HG03095 (cell line): ENCODE measurements around the gene ACOT7.

Experiments
- ATAC-seq: cut with Tn5 transposase; IDR thresholded peaks from one replicate; pipeline ENCODE4 v1.9.1; 2021; ENCODE audit warnings: moderate library complexity; ENCODE audit not compliant: unreplicated experiment

The ACOT7 gene

DNA sequence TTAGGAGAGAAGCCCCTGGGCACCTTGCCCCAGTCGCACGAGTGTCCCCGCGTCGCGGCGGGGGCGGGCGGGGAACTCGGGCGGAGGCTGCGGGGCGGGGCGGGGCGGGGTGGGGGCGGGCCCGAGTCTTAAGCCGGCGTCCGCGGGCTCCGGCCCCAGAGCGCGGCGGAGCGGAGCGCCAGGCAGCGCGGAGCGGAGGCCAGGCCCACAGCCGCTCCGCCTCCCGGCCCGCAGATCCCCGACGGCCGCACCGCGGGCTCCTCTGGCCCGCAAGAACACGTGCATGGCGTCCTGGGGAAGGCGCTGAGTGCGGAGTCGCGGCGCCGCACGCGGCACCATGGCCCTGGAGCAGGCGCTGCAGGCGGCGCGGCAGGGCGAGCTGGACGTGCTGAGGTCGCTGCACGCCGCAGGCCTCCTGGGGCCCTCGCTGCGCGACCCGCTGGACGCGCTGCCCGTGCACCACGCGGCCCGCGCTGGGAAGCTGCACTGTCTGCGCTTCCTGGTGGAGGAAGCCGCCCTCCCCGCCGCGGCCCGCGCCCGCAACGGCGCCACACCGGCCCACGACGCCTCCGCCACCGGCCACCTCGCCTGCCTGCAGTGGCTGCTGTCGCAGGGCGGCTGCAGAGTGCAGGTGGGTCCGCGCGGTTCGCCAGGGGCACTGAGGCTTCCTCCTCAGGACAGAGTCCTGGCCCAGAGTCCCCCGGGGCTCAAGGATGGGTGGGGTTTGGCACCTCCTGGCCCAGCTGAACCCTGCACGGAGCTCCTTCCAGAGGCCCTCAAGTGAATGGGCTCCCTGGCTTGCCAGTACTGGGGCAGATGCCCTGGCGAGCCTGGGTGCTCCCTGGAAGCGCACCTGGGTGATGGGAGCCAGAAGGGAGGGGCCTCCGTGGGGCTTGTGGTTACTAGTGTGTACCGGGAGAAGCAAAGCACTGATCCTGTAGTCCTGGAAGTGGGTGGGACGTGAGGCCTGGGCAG is 31.3 kb upstream of the ACOT7 start, which contains the start of gene ESPN:
ESPN (plus strand) TSS at position 158 of the 975 bp plus-strand sequence; CDS start at position 338, 180 bp downstream.
- ATAC-seq, result no peak

DNA sequence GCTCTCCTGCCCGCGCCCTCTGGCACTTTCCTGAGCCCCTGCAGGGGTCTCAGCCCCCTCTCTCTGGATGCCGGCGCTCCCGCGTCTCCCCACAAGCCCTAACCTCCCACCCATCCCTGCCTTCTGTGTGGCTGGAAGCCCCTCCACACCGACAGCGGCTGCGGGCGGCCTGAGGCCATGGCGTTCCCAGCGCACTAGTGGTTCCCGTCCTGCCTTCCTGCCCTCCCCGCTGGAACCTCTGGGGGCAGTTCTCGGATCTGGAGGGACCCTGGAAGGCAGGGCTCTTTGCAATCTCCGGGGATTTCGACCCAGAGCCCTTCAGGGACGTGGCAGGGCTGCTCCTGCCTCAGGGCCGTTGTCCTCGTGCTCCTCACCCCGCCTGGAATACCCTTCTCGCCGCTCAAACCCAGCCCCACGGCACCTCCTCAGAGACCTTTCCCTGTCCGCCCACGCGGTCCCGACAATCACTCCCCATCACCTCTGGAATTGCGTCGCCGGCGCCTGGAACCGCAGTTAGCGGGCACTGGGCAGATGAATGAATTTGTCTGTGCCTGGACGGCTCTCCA is 30.5 kb upstream of the ACOT7 start:
- ATAC-seq, result no peak

DNA sequence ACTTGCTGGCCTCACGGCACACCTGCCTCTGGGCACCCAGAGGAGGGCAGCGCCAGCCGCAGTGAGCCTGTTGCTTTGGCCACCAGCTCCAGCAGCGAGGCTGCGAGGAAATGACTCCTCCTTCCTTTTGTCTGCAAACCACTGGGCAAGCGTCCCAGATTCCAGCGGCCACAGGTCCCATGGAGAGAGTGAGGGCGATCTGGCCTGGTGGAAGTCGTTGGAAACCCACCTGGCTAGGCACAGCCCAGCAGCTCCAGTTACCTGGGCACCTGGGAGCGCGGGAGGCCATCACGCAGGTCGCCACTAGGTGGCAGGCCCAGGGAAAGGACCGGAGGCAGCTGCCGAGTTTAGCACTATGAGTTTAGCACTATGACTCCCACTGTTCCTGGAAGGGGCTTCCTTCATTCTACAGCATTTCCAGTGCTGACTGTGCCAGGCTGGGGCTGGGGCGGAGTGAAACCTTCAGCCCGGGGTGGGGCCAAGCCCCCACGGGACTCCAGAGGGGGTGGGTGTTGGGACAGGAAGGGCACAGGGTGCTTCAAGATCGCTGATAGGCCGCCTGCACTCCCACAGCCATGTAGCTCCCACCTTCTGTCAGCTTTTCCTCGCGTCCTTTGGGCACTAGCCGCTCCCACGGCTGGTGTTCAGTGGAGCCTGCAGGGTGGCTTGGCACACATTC is 29.9 kb upstream of the ACOT7 start:
- ATAC-seq, result no peak

DNA sequence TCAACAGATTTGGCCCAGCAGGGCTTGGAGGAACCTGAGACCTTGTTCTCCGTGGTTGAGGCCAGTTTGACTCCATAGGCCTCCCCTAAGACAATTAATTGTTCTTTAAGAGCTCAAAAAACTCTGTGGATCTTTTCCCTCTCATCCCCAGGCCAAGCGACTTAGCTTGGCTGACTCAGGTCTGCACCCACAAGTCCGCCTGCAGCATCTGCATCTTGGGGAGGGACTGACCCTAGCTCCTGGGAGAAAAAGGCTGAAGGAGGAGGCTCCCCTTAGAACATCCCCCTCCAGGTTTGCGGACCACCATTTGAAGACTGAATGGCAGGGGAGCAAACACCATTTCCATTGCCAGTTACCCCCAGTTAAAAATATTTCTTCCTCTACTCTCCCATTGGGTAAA is 27.7 kb upstream of the ACOT7 start:
- ATAC-seq, result no peak

DNA sequence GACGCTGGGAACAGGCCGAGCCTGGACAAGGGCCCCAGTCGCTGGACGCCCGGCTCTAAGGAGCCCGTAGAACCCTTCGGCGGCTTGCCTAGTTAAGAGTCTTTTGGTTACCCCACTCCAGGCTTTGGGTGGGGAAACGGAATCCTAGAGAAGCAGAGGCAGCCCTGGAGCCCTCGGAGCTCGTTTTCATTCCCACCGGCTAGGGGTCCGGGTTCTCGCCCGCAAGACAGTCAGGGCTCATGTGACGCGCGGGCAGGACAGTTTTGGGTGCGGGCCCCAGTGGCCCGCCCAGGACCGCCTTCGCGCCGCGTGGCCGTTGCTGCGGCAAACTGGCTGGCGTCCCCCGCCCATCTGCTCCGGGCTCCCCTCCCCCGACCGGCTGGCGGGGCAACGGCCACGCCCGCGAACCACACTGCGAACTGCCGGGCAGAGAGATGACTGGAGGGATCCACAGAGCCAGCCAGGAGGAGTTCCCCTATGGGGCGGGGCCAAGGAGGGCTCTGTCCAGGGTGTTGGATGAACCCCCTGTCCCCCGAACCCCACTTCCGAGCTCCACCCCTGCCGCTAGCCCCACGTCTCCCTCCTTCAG is 27.0 kb upstream of the ACOT7 start:
- no peak for ATAC-seq

DNA sequence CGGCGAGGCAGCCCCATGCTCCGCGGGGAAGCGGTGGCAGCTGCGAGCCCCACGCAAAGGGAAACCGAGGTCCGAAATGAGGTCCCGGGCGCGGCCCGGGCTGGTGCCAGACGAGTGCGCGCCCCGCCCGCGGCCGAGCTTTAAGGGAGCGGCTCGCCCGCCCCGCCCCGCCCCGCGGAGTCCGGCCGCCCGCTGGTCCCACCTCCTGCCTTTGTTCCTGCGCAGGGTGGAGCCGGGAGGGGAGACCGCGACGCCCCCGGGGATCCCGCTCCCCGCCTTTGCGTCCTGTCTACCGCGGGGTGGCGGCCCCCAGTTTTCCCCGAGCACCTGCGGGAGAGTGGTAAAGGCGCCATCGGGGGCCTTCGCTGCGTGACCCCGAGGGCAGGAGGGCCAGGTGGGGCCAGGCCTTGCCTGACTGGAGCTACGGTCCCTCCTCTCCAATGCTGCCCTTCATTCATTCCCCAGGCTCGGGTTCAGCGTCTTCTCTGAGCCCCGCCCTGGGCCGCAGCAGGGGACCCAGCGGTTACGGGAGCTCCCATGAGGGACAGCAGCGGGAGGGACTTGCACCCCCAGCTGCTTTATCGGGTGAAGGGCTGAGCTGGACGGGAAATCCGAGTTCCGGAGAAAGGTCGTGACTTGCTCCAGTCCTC is 26.4 kb upstream of the ACOT7 start, which contains the start of gene HES2:
HES2 (minus strand) TSS at position 116 of the 650 bp plus-strand sequence; CDS start at position 17, 99 bp downstream.
- no peak for ATAC-seq

DNA sequence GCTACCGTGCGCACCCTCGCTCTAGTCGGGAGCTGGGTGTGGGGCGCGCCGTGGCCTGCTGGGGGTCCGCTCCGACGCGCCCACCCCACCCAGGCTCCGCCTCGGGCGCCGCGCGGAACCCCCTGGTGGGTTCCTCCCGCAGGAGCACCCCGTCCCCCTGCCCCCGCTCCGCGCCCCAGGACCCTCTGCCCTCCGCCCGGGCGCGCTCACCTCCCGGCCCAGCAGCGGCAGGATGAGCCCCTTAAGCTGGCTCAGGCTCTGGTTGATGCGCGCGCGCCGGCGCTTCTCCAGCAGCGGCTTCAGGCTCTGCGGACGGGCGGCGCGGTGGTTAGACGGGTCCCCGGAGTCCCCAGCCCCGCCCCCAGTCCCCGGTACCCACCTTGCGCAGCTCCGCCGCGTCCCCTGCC is 25.8 kb upstream of the ACOT7 start:
- no peak for ATAC-seq

DNA sequence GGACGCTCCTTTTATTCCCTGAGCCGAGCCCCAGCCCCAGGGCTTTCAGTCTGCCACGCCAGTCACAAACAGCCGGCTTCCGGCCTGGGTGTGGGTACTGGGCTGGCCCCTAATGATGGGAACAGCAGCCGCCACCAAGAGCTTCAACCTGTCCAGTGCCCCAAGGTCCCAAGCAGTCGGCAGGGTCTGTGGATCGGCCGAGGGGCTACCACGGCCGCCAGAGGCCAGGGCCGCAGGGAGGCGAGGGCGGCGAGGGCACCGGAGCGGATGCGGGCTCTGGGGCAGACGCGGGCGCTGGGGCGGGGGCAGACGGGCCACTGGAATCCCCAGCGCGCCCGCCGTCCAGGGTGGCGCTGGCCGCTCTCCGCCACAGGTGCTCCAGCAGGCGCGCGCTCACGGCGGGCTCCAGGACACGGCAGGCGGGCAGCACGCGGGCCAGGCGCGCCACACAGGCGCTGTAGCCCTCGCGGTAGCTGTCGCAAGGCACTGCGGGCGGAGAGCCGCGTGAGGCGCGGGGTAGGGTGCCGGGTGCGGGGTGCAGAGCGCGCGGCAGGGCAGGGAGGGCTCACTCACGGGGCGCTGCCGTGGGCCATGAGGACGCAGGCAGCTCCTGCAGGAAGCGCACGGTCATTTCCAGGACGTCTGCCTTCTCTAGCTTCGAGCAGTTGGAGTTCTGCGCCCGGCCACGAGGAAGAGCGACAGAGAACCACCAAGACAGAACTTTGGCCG is 25.3 kb upstream of the ACOT7 start:
- no peak for ATAC-seq

DNA sequence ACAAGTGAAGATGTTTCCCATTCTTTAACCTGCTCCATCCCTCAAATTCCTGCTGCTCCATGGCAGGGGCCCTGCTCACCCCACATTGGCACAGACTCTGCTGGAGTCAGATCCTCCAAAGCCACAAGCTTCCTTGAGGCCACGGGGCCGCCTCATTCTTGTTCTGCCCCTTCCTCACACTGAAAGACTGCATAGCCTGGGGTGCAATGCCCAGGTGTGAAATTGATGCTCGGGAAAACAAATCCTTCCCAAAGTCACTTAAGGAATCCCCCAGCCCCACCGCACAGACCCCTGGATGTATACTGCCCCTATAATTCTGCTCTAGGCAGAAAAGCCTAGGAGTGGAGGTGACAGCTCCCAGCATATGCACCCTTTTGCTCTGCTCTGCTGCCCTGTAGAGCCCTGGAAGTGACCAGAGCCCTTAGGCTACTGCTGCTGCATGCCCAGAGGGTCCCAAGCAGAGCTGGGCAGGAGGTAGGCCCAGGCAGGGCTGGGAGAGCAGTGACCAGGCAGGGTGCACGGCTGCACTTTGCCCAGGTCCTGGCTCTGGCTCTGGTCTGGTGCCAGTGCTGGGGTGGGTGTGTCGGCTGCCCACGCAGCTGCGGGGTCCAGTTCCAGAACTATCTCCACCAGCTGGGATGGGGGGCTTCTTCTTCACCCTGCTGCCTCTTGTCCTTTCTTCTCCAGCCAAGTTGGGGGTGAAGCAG is 24.5 kb upstream of the ACOT7 start:
- ATAC-seq, result no peak

DNA sequence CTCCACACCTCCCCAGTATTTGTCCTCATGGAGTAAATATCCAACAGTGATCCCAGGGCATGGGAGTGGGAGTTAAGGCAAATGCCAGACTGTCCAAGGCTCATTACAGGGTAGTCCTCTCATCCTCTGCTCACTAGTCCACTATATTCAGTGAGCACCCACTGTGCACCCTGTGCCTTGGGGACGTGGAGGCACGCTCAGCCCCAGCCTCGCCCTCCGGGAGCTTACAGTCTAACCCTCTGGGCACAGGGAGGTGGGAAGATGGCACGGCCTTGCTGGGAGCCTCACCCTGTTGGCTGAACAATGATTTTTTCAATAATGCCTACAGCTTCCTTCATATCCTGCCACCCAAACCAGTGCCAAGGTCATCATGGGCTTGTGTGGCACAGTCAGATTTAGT is 23.3 kb upstream of the ACOT7 start:
- no peak for ATAC-seq

DNA sequence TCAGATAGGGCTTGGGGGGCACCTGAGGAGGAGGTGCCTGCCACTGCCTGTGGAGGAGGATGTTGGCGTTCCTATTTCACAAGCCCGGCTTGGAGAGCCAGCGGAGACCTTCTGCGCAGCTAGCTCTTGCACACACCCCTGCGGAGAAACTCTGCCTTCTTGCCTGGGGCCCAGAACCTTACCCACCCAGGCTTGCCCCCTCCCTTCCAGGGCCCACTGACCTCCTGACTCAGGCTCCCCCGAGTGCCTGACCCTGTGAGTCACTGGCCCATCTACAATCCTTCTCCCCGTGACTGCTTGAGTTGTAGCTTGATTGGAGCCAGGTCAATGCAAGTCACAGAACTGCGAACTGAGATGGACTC is 22.7 kb upstream of the ACOT7 start:
- no peak for ATAC-seq

DNA sequence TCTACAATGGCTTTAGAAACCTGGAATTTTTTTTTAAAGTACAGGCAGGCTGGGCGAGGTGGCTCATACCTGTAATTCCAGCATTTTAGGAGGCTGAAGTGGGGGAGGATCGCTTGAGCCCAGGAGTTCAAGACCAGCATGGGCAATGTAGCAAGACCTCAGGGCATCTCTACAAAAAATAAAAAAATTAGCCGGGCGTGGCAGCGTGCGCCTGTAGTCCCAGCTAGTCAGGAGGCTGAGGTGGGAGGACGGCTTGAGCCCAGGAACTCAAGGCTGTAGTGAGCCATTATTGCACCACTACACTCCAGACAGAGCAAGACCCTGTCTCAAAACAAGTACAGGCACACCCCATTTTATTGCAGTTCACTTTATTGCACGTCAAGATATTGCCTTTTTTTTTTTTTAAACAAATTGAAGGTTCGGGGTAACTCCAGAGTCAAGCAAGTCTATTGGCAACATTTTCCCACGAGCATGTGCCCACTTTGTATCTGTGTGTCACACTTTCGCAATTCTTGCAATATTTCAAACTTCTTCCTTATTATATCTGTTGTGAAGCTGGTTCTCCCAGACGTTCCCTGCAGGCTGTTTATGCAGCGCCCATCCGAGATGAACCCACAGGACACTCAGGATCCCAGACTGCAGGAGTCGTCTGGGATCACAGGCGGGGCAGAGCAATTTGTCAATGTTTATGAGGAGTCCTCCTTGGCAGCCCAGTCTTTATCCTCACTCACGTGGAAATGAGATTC is 21.5 kb upstream of the ACOT7 start:
- ATAC-seq, result no peak

DNA sequence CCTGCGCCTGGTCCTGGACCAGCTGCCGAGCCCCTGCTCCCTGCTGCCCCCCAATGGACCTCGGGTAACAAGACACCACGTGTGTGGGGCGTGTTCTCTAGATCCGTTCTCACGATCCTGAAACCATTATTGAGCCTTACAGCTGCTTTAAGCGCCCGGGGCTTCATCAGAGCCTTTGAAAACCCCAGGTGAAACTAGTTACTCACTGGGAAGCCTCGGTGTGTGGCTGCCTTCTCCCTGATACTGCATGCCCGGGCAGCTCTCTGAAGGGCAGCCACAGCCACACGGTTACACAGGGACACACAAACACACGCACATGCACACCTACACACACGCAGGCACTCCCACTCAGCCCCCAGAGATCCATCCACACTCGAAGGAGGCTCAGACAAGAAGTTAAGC is 20.9 kb upstream of the ACOT7 start:
- ATAC-seq, result peak; percentile 79

DNA sequence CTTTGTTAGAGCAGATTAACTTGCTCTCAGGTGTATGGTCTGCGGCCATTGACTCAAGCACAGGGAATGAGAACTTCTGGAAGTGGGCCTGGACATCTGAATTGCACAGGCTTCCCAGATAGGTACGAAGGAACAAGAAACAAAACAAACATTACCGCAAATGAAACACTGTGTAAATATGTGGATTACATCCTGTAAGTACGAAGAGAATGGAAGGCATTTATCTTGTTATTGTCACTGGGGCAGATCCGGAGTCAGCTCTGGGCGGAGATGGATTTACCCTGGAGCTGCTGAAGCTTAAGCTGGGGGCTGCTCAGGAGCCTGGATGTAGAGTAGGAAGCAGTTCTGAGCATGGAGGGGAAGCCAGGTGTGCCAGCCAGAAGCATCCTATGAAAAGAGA is 19.3 kb upstream of the ACOT7 start:
- ATAC-seq, result no peak

DNA sequence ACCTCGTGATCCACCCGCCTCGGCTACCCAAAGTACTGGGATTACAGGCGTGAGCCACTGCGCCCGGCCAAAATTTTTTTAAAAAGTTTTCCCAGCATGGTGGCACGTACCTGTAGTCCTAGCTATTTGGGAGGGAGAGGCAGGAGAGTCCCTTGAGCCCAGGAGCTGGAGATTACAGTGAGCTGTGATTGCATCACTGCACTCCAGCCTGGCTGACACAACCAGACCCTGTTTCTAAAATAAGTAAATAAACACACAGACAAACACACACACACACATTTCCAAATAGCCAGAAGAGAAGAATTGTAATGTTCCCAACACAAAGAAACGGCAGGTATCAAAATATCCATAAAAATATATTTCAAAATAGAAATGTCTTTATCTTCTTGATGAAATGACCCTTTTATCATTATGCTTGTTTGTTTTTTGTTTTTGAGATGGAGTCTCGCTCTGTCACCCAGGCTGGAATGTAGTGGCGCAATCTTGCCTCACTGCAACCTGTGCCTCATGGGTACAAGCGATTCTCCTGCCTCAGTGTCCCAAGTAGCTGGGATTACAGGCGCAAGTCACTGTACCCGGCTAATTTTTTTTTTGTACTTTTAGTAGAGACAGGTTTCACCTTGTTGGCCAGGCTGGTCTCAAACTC is 16.8 kb upstream of the ACOT7 start:
- ATAC-seq, result no peak

DNA sequence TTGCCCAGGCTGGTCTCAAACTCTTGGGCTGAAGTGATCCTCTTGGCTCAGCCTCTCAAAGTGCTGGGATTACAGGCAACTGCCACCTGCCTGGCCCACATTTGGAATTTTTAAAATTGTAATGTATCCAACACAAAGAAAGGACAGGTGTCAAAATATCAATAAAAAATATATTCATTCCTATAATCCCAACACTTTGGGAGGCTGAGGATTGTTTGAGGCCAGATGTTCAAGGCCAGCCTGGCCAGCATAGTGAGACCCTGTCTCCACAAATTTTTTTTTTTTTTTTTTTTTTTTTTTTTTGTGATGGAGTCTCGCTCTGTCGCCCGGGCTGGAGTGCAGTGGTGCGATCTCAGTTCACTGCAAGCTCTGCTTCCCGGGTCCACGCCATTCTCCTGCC is 16.2 kb upstream of the ACOT7 start:
- no peak for ATAC-seq

DNA sequence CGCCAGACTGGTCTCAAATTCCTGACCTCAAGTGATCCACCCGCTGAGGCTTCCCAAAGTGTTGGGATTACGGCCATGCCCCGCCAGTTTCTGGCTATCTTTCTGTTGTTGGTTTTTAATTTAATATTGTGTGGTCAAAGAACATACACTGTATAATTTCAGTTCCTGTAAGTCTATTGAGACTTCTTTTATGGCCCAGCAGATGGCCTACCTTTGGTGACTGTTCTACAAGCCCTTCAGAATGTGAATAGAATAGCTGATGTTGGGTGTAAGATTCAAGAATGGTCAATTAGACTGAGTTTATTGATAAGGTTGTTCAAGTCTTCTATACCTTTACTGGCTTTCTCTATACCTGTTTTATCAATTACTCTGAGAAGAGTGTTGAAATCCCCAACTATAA is 15.5 kb upstream of the ACOT7 start:
- ATAC-seq, result no peak

DNA sequence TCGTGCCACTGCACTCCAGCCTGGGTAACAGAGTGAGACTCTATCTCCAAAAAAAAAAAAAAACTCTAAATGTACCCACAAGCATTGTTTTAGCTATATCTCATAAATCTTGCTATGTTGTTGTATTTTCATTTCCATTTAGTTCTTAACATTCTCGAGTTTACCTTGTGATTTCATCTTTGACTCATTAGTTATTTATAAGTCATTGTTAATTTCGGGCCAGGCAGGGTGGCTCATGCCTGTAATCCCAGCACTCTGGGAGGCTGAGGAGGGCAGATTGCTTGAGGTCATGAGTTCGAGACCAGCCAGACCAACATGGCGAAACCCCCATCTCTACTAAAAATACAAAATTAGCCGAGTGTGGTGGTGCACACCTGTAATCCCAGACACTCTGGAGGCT is 14.5 kb upstream of the ACOT7 start:
- no peak for ATAC-seq
